NCI-H526 (cell line): ENCODE results near the gene RAPGEF3.

Experiments used
- DNase-seq, 2 experiments: peaks; one replicate each; lab custom pipeline; 2025; lab: John Stamatoyannopoulos, UW

RAPGEF3 gene

GRCh38 chr12:47755655-47756562 lies 2.8 kb downstream of the RAPGEF3 start:
- DNase-seq, result no peak

- no peak for DNase-seq
Observed at GRCh38 chr12:47754881-47755280, 3.8 kb downstream of the RAPGEF3 start.

- DNase-seq, result no peak
Observed at GRCh38 chr12:47754126-47754525, 4.6 kb downstream of the RAPGEF3 start.

- DNase-seq, result no peak
Observed at GRCh38 chr12:47753021-47754001, 5.4 kb downstream of the RAPGEF3 start.

- no peak for DNase-seq
Observed at GRCh38 chr12:47752552-47752951, 6.1 kb downstream of the RAPGEF3 start.

GRCh38 chr12:47752121-47752520 lies 6.6 kb downstream of the RAPGEF3 start:
- no peak for DNase-seq

GRCh38 chr12:47751561-47751960 lies 7.1 kb downstream of the RAPGEF3 start:
- no peak for DNase-seq

- DNase-seq, result no peak
Observed at GRCh38 chr12:47750916-47751470, 7.7 kb downstream of the RAPGEF3 start.

GRCh38 chr12:47750229-47750798 lies 8.4 kb downstream of the RAPGEF3 start:
- DNase-seq, result no peak

- DNase-seq, result no peak
Observed at GRCh38 chr12:47748899-47749298, 9.8 kb downstream of the RAPGEF3 start.

- DNase-seq, result no peak
Observed at GRCh38 chr12:47748507-47748828, 10.2 kb downstream of the RAPGEF3 start.

GRCh38 chr12:47747596-47748506 lies 10.8 kb downstream of the RAPGEF3 start:
- no peak for DNase-seq

GRCh38 chr12:47747126-47747525 lies 11.6 kb downstream of the RAPGEF3 start:
- DNase-seq, result no peak

GRCh38 chr12:47746523-47746922 lies 12.2 kb downstream of the RAPGEF3 start:
- DNase-seq, result no peak

- no peak for DNase-seq
Observed at GRCh38 chr12:47746073-47746472, 12.6 kb downstream of the RAPGEF3 start.

GRCh38 chr12:47745485-47746041 lies 13.1 kb downstream of the RAPGEF3 start:
- no peak for DNase-seq

- DNase-seq, result no peak
Observed at GRCh38 chr12:47744778-47745436, 13.8 kb downstream of the RAPGEF3 start.

GRCh38 chr12:47744005-47744651 lies 14.6 kb downstream of the RAPGEF3 start:
- DNase-seq, result peak; percentile 88 to 90

GRCh38 chr12:47743311-47743860 lies 15.3 kb downstream of the RAPGEF3 start:
- no peak for DNase-seq
